HUES6 (cell line): ENCODE results near the gene GPR180.
"Not testable (repeated sequence)": the region's sequence is repeated elsewhere in the genome, so short reads cannot be mapped to it uniquely, and the experiment has no call there.

ENCODE experiments used
- H3K27ac ChIP-seq: 2 replicates; pipeline ENCODE4 v1.7.0; 2013; ENCODE audit warnings: low read depth, mild to moderate bottlenecking, low read length, inconsistent platforms
- H3K27me3 ChIP-seq: 2 replicates; pipeline ENCODE4 v1.6.1; 2013; ENCODE audit warnings: low read length; ENCODE audit not compliant: control insufficient read depth, insufficient read depth
- H3K36me3 ChIP-seq: 2 replicates; pipeline ENCODE4 v1.6.1; 2013; ENCODE audit warnings: low read length; ENCODE audit not compliant: control insufficient read depth, insufficient read depth
- H3K4me1 ChIP-seq: 2 replicates; pipeline ENCODE4 v1.6.1; 2013; ENCODE audit warnings: low read length; ENCODE audit not compliant: control insufficient read depth, insufficient read depth
- H3K4me3 ChIP-seq: 2 replicates; pipeline ENCODE4 v1.5.1; 2013; ENCODE audit warnings: low read depth, low read length
- H3K9ac ChIP-seq: one replicate; pipeline ENCODE4 v1.6.1; 2013; ENCODE audit warnings: mild to moderate bottlenecking, low read length
- H3K9me3 ChIP-seq: 2 replicates; pipeline ENCODE4 v1.6.1; 2013; ENCODE audit warnings: low read depth, low read length; ENCODE audit not compliant: control insufficient read depth, insufficient read depth

GPR180 gene

GRCh38 chr13:94620286-94620896, 18.7 kb downstream of the GPR180 start:
- Histone ChIP-seq H3K27ac (no peak overlapping the region), H3K4me1 (no peaks in the 10 kb centered on the region), H3K4me3 (no peak overlapping the region), H3K9me3 (no peaks in the 10 kb centered on the region), H3K36me3 (peaks cover 35% of the 10 kb centered on the region), H3K27me3 (no peaks in the 10 kb centered on the region), H3K9ac (no peak overlapping the region)

- Histone ChIP-seq H3K9ac (no peak overlapping the region), H3K9me3 (no peaks in the 10 kb centered on the region), H3K4me3 (no peak overlapping the region), H3K27me3 (no peaks in the 10 kb centered on the region), H3K4me1 (no peaks in the 10 kb centered on the region), H3K36me3 (peaks cover 45% of the 10 kb centered on the region), H3K27ac (no peak overlapping the region)
Observed at GRCh38 chr13:94622344-94622743, 20.7 kb downstream of the GPR180 start.

- Histone ChIP-seq H3K9me3 (no peaks in the 10 kb centered on the region), H3K4me3 (no peak overlapping the region), H3K4me1 (no peaks in the 10 kb centered on the region), H3K27me3 (no peaks in the 10 kb centered on the region), H3K27ac (no peak overlapping the region), H3K9ac (no peak overlapping the region), H3K36me3 (peaks cover 50% of the 10 kb centered on the region)
Observed at GRCh38 chr13:94623316-94623715, 21.7 kb downstream of the GPR180 start.

GRCh38 chr13:94630858-94631257, 29.2 kb downstream of the GPR180 start:
- Histone ChIP-seq H3K9me3 (no peaks in the 10 kb centered on the region), H3K27ac (no peak overlapping the region), H3K27me3 (no peaks in the 10 kb centered on the region), H3K4me1 (peaks cover 6% of the 10 kb centered on the region; the same call in 1 of the 2 replicates), H3K36me3 (peaks cover 19% of the 10 kb centered on the region; the same call in 1 of the 2 replicates), H3K4me3 (no peak overlapping the region), H3K9ac (no peak overlapping the region)

- Histone ChIP-seq H3K27me3 (no peaks in the 10 kb centered on the region), H3K4me1 (peaks cover 6% of the 10 kb centered on the region; the same call in 1 of the 2 replicates), H3K27ac (no peak overlapping the region), H3K36me3 (peaks cover 10% of the 10 kb centered on the region; the same call in 1 of the 2 replicates), H3K9me3 (no peaks in the 10 kb centered on the region), H3K9ac (no peak overlapping the region), H3K4me3 (no peak overlapping the region)
Observed at GRCh38 chr13:94632226-94632980, 30.7 kb downstream of the GPR180 start.

GRCh38 chr13:94636096-94636495, 34.4 kb downstream of the GPR180 start:
- H3K27ac ChIP-seq, H3K4me1 ChIP-seq, H3K9ac ChIP-seq, H3K27me3 ChIP-seq, H3K9me3 ChIP-seq, H3K36me3 ChIP-seq, H3K4me3 ChIP-seq: not testable (repeated sequence)

- H3K4me1 ChIP-seq, result peaks cover 6% of the 10 kb centered on the region; the same call in 1 of the 2 replicates
- no peaks in the 10 kb centered on the region; the same call in 1 of the 2 replicates for H3K36me3 ChIP-seq
- no peak overlapping the region for H3K27ac ChIP-seq
- H3K9me3 ChIP-seq, result 0 out of 2 replicates have a peak, but pooled peaks cover 3% of the 10 kb centered on the region
- H3K4me3 ChIP-seq, result no peak overlapping the region
- no peaks in the 10 kb centered on the region for H3K27me3 ChIP-seq
- no peak overlapping the region for H3K9ac ChIP-seq
Observed at GRCh38 chr13:94636942-94637578, 35.4 kb downstream of the GPR180 start.

- not testable (repeated sequence) for H3K36me3 ChIP-seq, H3K27me3 ChIP-seq, H3K9me3 ChIP-seq, H3K4me1 ChIP-seq, H3K9ac ChIP-seq, H3K27ac ChIP-seq, H3K4me3 ChIP-seq
Observed at GRCh38 chr13:94637677-94638076, 36.0 kb downstream of the GPR180 start.

- H3K4me1 ChIP-seq, result no peaks in the 10 kb centered on the region
- no peak overlapping the region for H3K27ac ChIP-seq
- 0 out of 2 replicates have a peak, but pooled peaks cover 3% of the 10 kb centered on the region for H3K9me3 ChIP-seq
- H3K4me3 ChIP-seq, result no peak overlapping the region
- no peaks in the 10 kb centered on the region for H3K36me3 ChIP-seq
- no peak overlapping the region for H3K9ac ChIP-seq
- H3K27me3 ChIP-seq, result no peaks in the 10 kb centered on the region
Observed at GRCh38 chr13:94640721-94641120, 39.1 kb downstream of the GPR180 start.

GRCh38 chr13:94641409-94641941, 39.8 kb downstream of the GPR180 start:
- Histone ChIP-seq H3K27ac (no peak overlapping the region), H3K27me3 (no peaks in the 10 kb centered on the region), H3K36me3 (no peaks in the 10 kb centered on the region), H3K4me1 (no peaks in the 10 kb centered on the region), H3K9me3 (0 out of 2 replicates have a peak, but pooled peaks cover 3% of the 10 kb centered on the region), H3K4me3 (no peak overlapping the region), H3K9ac (no peak overlapping the region)

- Histone ChIP-seq H3K27ac (no peak overlapping the region), H3K9me3 (no peaks in the 10 kb centered on the region), H3K27me3 (no peaks in the 10 kb centered on the region), H3K4me3 (no peak overlapping the region), H3K36me3 (no peaks in the 10 kb centered on the region), H3K9ac (no peak overlapping the region), H3K4me1 (no peaks in the 10 kb centered on the region)
Observed at GRCh38 chr13:94646904-94647303, 45.2 kb downstream of the GPR180 start.
